Nephron progenitor cell (in vitro differentiated cells): ENCODE results near the gene FBXO17.

Experiments
- DNase-seq: peaks from one replicate; pipeline ENCODE4 v3.0.0; 2021
- H3K27ac Mint-ChIP-seq: 2 replicates; pipeline ENCODE4 v1.8.0; 2021; ENCODE audit warnings: mild to moderate bottlenecking, moderate library complexity, mixed read lengths
- H3K27me3 Mint-ChIP-seq: 2 replicates; pipeline ENCODE4 v1.8.0; 2021; ENCODE audit warnings: mild to moderate bottlenecking, low read depth, mixed read lengths; ENCODE audit not compliant: poor library complexity
- H3K36me3 Mint-ChIP-seq: 2 replicates; pipeline ENCODE4 v1.8.0; 2021; ENCODE audit warnings: low read depth, mixed read lengths
- H3K4me1 Mint-ChIP-seq: 2 replicates; pipeline ENCODE4 v1.8.0; 2021; ENCODE audit warnings: mixed read lengths
- H3K4me3 Mint-ChIP-seq: 2 replicates; pipeline ENCODE4 v1.8.0; 2021; ENCODE audit warnings: mild to moderate bottlenecking, moderate library complexity, mixed read lengths
- H3K9me3 Mint-ChIP-seq: 2 replicates; pipeline ENCODE4 v1.8.0; 2021; ENCODE audit warnings: mild to moderate bottlenecking, moderate library complexity, mixed read lengths
- TF ChIP-seq, protein P1 (sequence below): fragments of 200-600 bp; sonication (generic); IDR thresholded peaks from 2 replicates; pipeline ENCODE4 v1.5.0; 2021; ENCODE audit warnings: antibody characterized with exemption

FBXO17 gene

DNA sequence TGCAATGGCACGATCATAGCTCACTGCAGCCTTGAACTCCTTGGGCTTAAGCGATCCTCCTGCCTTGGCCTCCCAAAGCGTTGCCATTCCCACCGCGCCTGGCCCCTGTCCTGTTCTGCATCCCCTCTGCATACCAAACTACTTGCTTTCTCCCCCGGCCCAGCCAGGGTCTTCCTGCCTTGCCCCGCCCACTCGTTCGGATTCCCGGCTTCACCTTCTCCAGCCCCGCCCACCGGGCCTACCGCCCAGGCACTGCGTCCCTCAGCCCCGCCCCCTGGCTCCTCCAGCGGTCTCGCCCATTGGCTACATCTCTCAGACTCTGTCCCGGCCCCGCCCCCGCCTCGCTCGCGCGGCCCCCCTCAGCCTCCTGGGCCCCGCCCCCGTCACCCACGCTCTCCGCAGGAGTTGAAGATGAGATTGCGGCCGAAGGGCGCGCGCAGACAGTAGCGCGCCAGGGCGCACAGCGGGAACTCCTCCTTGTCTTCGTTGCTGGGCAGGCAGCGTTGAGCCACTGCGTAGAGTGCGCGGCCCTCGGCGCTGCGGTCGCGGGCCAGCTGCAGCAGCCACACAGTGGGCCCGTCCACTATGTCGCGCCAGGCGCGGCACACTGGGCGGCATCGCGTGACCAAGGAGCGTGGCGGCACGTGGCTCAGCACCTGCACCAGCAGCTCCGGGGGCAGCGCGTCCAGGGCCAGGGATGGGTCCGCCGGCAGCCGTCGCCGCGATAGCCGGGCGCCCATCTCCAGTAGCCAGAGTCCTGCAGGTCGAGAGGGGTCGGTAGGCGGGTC, 25.8 kb downstream of the FBXO17 start:
- DNase-seq = peak; percentile 98
- TF ChIP-seq, protein P1, sequence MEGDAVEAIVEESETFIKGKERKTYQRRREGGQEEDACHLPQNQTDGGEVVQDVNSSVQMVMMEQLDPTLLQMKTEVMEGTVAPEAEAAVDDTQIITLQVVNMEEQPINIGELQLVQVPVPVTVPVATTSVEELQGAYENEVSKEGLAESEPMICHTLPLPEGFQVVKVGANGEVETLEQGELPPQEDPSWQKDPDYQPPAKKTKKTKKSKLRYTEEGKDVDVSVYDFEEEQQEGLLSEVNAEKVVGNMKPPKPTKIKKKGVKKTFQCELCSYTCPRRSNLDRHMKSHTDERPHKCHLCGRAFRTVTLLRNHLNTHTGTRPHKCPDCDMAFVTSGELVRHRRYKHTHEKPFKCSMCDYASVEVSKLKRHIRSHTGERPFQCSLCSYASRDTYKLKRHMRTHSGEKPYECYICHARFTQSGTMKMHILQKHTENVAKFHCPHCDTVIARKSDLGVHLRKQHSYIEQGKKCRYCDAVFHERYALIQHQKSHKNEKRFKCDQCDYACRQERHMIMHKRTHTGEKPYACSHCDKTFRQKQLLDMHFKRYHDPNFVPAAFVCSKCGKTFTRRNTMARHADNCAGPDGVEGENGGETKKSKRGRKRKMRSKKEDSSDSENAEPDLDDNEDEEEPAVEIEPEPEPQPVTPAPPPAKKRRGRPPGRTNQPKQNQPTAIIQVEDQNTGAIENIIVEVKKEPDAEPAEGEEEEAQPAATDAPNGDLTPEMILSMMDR = no peak
- Mint-ChIP-seq H3K27ac (no peak overlapping the region), H3K4me3 (peak overlapping the region; percentile 69), H3K36me3 (peaks cover 60% of the 10 kb centered on the region), H3K4me1 (peaks cover 23% of the 10 kb centered on the region), H3K27me3 (peaks cover 4% of the 10 kb centered on the region), H3K9me3 (peaks cover 4% of the 10 kb centered on the region)

DNA sequence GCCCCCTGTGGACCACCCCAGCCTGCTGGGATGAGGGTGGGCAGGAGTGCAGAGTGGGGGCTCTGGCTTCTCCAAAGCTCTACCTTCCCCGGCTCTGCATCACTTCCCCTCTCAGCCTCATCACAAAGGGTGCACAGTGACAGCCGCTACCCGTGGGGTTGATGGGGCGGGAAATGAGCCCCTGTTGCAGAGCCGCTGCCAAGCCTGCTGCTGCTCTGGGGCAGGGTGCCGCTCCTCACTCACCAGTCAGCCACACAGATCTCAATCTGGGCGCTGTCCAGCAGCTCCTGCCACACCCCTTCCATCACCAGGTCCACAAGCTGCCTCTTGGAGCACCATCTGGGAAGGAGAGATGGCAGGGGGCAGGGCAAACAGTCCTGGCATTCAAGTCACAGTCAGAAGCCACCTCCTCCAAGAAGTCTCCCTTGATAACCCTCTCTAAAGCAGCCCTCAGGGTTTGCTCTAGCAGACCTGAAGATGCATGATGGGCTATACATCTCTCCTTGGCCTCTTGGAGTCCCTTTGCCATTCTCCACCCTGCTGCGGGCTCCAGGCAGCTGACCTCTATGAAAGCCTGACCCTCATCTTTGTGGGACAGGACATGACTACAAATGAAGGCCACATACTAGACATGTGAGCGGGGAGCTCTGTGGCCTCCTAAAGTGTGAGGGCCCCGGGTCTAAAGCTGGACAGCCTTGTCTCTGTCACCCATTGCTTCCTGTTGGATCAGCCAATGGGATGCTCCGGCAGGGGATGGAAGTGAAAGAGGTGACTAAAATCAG, 29.1 kb downstream of the FBXO17 start:
- peaks cover 56% of the 10 kb centered on the region for H3K36me3 Mint-ChIP-seq
- TF ChIP-seq, protein P1 = no peak
- H3K27ac Mint-ChIP-seq = peak overlapping the region; percentile 63
- H3K9me3 Mint-ChIP-seq = peaks cover 4% of the 10 kb centered on the region
- H3K27me3 Mint-ChIP-seq = no peaks in the 10 kb centered on the region
- DNase-seq = no peak
- no peak overlapping the region for H3K4me3 Mint-ChIP-seq
- peaks cover 16% of the 10 kb centered on the region for H3K4me1 Mint-ChIP-seq

DNA sequence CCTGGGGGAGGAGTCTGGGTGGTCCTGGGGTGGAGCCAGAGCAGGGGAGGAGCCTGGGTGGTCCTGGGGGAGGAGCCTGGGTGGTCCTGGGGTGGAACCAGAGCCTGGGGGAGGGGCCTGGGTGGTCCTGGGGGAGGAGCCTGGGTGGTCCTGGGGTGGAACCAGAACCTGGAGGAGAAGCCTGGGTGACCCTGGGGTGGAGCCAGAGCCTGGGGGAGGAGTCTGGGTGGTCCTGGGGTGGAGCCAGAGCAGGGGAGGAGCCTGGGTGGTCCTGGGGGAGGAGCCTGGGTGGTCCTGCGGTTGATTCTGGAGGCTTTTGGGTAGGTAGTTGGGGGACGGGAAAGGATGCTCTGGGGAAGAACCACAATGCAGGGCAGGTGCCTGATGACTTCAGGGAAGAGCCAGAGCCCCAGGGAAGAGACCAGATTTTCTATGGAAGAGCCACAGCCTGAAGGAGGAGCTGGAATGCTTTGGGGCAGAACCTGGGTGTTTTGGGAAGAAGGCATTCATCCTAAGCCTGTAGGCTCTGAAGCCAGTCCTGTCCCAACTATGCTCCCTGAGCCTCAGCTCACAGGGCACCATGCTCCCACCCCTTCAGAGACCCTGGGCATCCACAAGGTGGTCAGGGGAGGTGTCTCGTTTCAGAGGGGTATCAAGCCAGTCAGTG, 29.8 kb downstream of the FBXO17 start:
- peaks cover 22% of the 10 kb centered on the region for H3K4me1 Mint-ChIP-seq
- H3K27me3 Mint-ChIP-seq = no peaks in the 10 kb centered on the region
- H3K27ac Mint-ChIP-seq = no peak overlapping the region
- peaks cover 53% of the 10 kb centered on the region for H3K36me3 Mint-ChIP-seq
- TF ChIP-seq, protein P1 = no peak
- H3K4me3 Mint-ChIP-seq = no peak overlapping the region
- peaks cover 4% of the 10 kb centered on the region for H3K9me3 Mint-ChIP-seq
- DNase-seq = peak; percentile 25

DNA sequence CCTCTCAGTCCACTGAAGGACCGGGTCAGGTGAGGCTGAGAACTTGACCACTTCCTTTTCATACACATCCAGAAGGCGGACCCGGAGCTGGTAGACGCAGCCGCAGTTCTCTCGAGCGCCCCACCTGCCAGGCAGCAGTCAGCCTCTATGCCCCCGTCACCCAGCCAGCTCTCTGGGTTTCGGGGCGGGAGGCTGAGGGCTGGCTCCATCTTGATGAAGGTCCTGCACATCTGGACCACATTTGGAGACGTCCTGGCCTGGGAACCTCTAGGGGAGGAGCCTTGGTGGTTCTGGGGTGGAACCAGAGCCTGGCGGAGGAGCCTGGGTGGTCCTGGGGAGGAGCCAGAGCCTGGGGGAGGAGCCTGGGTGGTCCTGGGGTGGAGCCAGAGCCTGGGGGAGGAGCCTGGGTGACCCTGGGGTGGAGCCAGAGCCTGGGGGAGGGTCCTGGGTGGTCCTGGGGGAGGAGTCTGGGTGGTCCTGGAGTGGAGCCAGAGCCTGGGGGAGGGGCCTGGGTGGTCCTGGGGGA, 30.5 kb downstream of the FBXO17 start:
- Mint-ChIP-seq H3K27ac (no peak overlapping the region), H3K36me3 (peaks cover 49% of the 10 kb centered on the region), H3K9me3 (peaks cover 4% of the 10 kb centered on the region), H3K4me3 (no peak overlapping the region), H3K4me1 (peaks cover 24% of the 10 kb centered on the region), H3K27me3 (no peaks in the 10 kb centered on the region)
- peak; percentile 25 for DNase-seq
- TF ChIP-seq, protein P1 = no peak

DNA sequence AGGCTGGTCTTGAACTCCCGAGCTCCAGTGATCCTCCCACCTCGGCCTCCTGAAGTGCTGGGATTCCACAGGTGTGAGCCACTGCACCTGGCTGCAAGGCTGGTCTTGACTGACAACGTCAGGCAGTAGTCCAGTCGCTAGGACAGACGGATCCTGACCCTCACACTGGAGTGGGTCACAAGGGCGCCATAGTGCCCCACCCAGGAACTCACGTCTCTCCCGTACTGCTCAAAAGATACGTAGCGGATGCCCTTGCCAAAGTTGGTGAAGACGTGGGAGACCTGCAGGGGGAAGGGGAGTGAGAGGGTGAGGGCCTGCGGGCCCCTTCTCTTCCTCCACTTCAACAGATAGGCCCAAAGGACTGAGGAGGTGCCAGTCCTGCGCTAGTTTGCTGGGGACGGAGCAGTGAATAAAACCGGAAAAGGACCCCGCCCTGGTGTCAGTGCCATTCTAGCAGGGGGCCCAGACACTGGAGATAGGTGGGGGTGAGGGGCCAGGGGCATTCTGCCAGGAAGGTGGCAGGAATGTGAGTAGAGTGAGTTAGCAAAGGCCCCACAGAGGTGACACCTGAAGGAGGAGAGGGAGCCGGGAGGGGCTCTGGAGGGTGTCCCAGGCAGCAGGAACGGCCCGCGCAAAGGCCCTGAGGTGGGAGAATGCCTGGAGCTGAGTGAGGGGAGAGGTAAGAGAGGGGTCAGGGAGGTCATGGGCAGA, 32.9 kb downstream of the FBXO17 start:
- TF ChIP-seq, protein P1 = no peak
- no peak overlapping the region for H3K4me3 Mint-ChIP-seq
- H3K27ac Mint-ChIP-seq = no peak overlapping the region
- H3K27me3 Mint-ChIP-seq = no peaks in the 10 kb centered on the region
- no peak for DNase-seq
- peaks cover 31% of the 10 kb centered on the region for H3K36me3 Mint-ChIP-seq
- H3K9me3 Mint-ChIP-seq = no peaks in the 10 kb centered on the region
- peaks cover 14% of the 10 kb centered on the region for H3K4me1 Mint-ChIP-seq
